Stimulated activated CD4-positive, alpha-beta T cell treated with anti-CD3 and anti-CD28 coated beads, TNF-alpha, amount 100 ng/mL, for 1 hour (primary cell): ENCODE data around the gene PRR27.
"Not testable (repeated sequence)": the region's sequence is repeated elsewhere in the genome, so short reads cannot be mapped to it uniquely, and the experiment has no call there.

Source experiments
- DNase-seq, 3 donors: peaks; one replicate each; pipeline ENCODE4 v3.0.0-alpha.2; 2020; ENCODE audit warnings: low read depth in 3 of 3, low spot score in 1 of 3

The PRR27 gene

GRCh38 chr4:70197842-70198241 lies 43.8 kb downstream of the PRR27 start:
- DNase-seq: no peak

GRCh38 chr4:70203601-70204000 lies 49.6 kb downstream of the PRR27 start:
- DNase-seq: no peak

DNA sequence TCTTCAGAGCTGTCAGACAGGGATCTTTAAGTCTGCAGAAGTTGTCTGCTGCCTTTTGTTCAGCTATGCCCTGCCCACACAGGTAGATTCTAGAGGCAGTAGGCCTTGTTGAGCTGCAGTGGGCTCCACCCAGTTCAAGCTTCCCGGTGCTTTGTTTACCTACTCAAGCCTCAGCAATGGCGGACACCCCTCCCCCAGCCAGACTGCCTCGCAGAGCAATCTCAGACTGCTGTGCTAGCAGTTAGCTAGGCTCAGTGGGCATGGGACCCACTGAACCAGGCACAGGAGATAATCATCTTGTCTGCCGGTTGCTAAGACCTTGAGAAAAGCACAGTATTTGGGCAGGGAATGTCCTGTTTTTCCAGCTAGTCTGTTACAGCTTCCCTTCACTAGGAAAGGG lies 58.7 kb downstream of the PRR27 start:
- not testable (repeated sequence) for DNase-seq
